Naive thymus-derived CD8-positive, alpha-beta T cell (primary cell): ENCODE data around the gene AGT. TPM values are rescaled to one million over a fixed set of nuclear protein-coding genes. Genes with fewer than 3 reads are reported as not detected.
"Not testable (repeated sequence)": the region's sequence is repeated elsewhere in the genome, so short reads cannot be mapped to it uniquely, and the experiment has no call there.

Source experiments
- ATAC-seq, 2 donors: fragments of 150-1000 bp; cut with Tn5 transposase in 1 of 2; sonication (Bioruptor Pico), chemical (Tn5 transposase) in 1 of 2; 1 replicate in 1 of 2; 2 replicates in 1 of 2; pipeline ENCODE4 v1.10.0; 2021; ENCODE audit warnings: mild to moderate bottlenecking in 2 of 2, moderate library complexity in 2 of 2
- POLR2A ChIA-PET: fragments of 350-600 bp; sonication (Branson Sonifier 250); formaldehyde crosslinking; loops from one replicate; lab custom pipeline; 2021; ENCODE audit warnings: antibody characterized with exemption; lab: Charles Lee
- DNase-seq, 10 donors: peaks; one replicate each; pipeline versions ENCODE4 v3.0.0 to v3.0.0-alpha.2; 2020 to 2022
- H3K27ac Mint-ChIP-seq, 10 donors: one replicate each; pipeline ENCODE4 v1.8.0; 2020 to 2022; ENCODE audit warnings: mild to moderate bottlenecking in 10 of 10, mixed read lengths in 10 of 10, moderate library complexity in 4 of 10, inconsistent platforms in 1 of 10
- H3K27me3 Mint-ChIP-seq, 5 donors: one replicate each; pipeline ENCODE4 v1.8.0; 2021 to 2022; ENCODE audit warnings: mixed read lengths in 5 of 5
- H3K36me3 Mint-ChIP-seq, 3 donors: one replicate each; pipeline ENCODE4 v1.8.0; 2020 to 2022; ENCODE audit warnings: mixed read lengths in 3 of 3, mild to moderate bottlenecking in 2 of 3, inconsistent platforms in 1 of 3
- H3K4me1 Mint-ChIP-seq, 4 donors: one replicate each; pipeline ENCODE4 v1.8.0; 2021 to 2022; ENCODE audit warnings: mixed read lengths in 4 of 4
- H3K4me3 Mint-ChIP-seq, 10 donors: one replicate each; pipeline ENCODE4 v1.8.0; 2020 to 2022; ENCODE audit warnings: mild to moderate bottlenecking in 10 of 10, mixed read lengths in 10 of 10, moderate library complexity in 6 of 10, inconsistent platforms in 1 of 10
- H3K9me3 Mint-ChIP-seq, 9 donors: one replicate each; pipeline ENCODE4 v1.8.0; 2020 to 2022; ENCODE audit warnings: mixed read lengths in 9 of 9, mild to moderate bottlenecking in 3 of 9, inconsistent platforms in 1 of 9, moderate library complexity in 1 of 9
- polyA plus RNA-seq, 3 donors: library from polyadenylated mRNA; unstranded; fragments of 300-500 nt; fragmentation: Illumina TruSeq; gene quantifications; one replicate each; pipeline ENCODE4 v1.2.3, GENCODE V29; 2021
- total RNA-seq, 8 experiments: library from RNA in 2 of 8; stranded (reverse) in 2 of 8; gene quantifications; one replicate each; pipeline ENCODE4 v1.2.3 and lab custom pipeline; 2021 to 2026

The AGT gene
- total and polyA plus RNA-seq, 5 experiments from 2014 or later = not detected

DNA sequence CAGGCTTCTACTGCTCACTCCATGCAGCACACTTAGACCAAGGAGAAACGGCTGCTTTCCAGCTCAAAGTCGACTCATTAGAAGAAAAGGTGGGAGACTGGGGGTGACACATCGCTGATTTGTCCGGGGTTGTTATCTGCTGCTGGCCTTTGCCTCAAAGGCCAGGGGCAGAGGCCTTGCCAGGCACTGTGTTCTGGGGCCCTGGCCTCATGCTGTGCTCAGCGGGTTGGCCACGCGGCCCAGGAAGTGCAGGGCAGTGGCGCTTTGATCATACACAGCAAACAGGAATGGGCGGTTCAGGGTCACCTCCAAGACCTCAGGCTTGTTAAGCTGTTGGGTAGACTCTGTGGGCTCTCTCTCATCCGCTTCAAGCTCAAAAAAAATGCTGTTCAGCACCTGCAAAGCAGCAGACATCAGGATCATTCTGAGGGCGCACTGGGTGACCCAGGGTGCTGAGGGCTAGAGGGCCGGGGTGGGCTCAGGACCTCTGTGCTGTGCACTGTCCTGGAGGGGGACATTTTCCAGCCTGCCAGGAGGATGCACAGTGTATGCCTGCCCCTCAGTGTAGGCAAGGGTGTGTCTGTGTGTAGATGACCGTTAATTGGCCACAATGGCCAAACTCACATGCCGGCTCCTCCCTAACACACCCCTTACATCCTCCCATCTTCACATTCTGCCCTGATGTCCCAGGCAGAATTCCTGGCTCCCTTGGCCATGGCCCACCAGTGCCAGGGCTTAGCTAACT lies 10.8 kb downstream of the AGT start:
- POLR2A ChIA-PET = no interaction called here
- peaks cover 3 to 34% (median 16%) of the 10 kb centered on the region in 5 donors for H3K27me3 Mint-ChIP-seq
- ATAC-seq = no peak

DNA sequence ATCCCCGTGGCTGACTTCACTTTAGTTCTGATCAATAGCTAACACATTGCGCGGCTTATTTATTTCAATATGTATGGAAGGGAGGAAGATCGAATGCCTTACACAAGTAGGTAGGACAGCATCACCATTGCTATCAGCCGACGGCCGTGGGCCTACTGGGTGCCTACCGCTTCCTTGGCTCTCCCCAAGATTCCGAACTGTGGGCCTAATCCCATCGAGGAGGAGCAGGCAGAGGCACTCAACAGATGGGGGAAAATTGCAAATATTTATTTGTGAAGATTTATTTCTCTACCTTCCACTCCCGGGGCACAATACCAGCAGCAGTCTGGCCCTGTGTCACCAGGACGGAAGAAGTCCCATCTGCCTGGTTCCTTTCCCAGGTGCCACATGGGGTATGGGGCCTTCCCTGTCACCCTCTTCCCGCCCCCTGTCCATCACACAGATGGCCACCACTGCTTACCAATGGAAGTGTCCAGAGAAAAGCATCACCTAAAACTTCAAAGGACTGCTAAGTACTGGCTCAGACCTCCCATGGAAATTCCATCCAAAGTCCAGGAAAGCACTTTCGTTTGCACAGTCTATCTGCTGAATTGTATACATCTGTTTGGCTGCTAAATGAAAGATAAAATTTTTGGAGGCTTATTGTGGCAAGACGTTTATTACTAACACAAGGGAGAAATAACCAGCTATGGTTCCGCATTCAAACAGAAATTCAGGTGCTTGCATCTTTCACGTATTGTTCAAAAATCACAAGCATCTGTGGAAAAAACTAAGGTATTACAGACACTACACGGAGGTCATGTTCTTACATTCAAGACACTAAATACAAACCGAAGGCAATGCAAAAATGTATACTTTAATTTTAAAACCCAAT lies 11.8 kb downstream of the AGT start:
- POLR2A ChIA-PET = no interaction called here
- H3K36me3 Mint-ChIP-seq = no peaks in the 10 kb centered on the region
- ATAC-seq (no peak), DNase-seq (no peak)
- H3K27me3 Mint-ChIP-seq = peaks cover 1 to 24% (median 10%) of the 10 kb centered on the region in 5 donors
- no peak overlapping the region for H3K4me3 Mint-ChIP-seq
- no peaks in the 10 kb centered on the region for H3K4me1 Mint-ChIP-seq
- no peaks in the 10 kb centered on the region for H3K9me3 Mint-ChIP-seq
- no peak overlapping the region for H3K27ac Mint-ChIP-seq

More for the DNA sequence above, 10.8 kb downstream of the AGT start:
- no peak overlapping the region for H3K27ac Mint-ChIP-seq
- H3K4me1 Mint-ChIP-seq = peaks cover 2 to 7% (median 4%) of the 10 kb centered on the region in 4 donors
- no peak overlapping the region for H3K4me3 Mint-ChIP-seq
- DNase-seq = no peak
- H3K36me3 Mint-ChIP-seq = no peaks in the 10 kb centered on the region
- no peaks in the 10 kb centered on the region for H3K9me3 Mint-ChIP-seq

DNA sequence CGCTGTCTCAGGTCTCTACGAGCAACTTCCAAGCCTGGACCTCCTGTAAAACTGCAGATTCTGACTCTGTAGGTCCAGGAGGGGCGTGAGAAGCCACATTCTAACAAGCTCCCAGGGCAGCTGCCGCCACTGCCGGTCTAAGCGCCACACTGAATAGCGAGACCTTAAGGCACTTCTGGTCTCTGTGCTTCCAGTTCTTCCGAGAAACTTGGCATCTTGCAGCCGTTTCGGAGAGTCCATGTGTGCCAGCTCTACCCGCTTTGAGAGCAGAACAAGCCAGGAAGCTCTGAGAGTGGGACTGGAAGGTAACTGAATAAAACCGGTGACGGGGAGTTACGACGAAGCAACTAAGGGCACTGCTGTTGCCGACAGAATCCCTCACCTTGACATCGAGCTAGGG lies 12.5 kb downstream of the AGT start:
- Mint-ChIP-seq H3K9me3 (no peaks in the 10 kb centered on the region), H3K36me3 (no peaks in the 10 kb centered on the region), H3K4me1 (no peaks in the 10 kb centered on the region), H3K4me3 (no peak overlapping the region), H3K27me3 (peaks cover 1 to 20% (median 3%) of the 10 kb centered on the region in 5 donors), H3K27ac (no peak overlapping the region)
- POLR2A ChIA-PET = no interaction called here
- DNase-seq = no peak
- no peak for ATAC-seq

DNA sequence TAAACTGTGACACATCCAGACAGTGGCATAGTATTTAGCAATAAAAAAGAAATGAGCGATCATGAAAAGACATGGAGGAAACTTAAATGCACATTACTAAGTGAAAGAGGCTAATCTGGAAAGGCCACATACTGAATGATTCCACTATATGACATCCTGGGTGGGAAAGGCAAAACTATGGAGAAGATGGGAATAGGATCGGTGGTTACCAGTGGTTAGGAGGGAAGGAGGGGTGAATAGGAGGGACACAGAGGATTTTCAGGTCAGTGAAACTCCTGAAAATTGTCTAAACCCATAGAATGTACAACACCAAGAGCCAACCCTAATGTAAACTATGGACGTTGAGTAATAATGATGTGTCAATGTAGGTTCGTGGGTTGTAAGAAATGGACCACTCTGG lies 13.8 kb downstream of the AGT start:
- ATAC-seq (no peak), DNase-seq (no peak)
- Mint-ChIP-seq H3K4me1 (peaks cover 0 to 3% (median under 1%) of the 10 kb centered on the region in 4 donors), H3K27me3 (peaks cover 1 to 18% (median 3%) of the 10 kb centered on the region in 5 donors), H3K4me3 (no peak overlapping the region), H3K36me3 (no peaks in the 10 kb centered on the region), H3K9me3 (no peaks in the 10 kb centered on the region), H3K27ac (no peak overlapping the region)
- POLR2A ChIA-PET = no interaction called here

DNA sequence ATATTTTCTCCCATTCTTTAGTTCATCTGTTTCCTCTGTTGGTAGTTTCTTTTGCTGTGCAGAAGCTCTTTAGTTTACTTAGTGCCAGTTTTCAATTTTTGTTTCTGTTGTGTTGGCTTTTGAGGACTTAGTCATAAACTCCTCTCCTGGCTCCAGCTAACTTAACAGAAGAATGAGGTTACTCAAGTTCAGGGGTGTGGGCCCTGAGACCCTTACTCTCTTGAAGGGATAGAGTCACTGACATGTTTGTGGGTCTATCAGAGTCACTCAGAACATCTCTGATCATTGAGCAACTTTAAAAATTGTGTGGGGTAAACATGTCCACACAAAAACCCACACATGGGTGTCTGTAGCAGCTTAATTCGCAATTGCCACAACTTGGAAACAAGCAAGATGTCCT lies 14.2 kb downstream of the AGT start:
- Mint-ChIP-seq H3K9me3 (no peaks in the 10 kb centered on the region), H3K4me1 (peaks cover under 1 to 4% (median 2%) of the 10 kb centered on the region in 4 donors), H3K27me3 (peaks cover 0 to 13% (median 3%) of the 10 kb centered on the region in 5 donors), H3K27ac (no peak overlapping the region), H3K36me3 (no peaks in the 10 kb centered on the region), H3K4me3 (no peak overlapping the region)
- DNase-seq (no peak), ATAC-seq (no peak)
- POLR2A ChIA-PET = no interaction called here

DNA sequence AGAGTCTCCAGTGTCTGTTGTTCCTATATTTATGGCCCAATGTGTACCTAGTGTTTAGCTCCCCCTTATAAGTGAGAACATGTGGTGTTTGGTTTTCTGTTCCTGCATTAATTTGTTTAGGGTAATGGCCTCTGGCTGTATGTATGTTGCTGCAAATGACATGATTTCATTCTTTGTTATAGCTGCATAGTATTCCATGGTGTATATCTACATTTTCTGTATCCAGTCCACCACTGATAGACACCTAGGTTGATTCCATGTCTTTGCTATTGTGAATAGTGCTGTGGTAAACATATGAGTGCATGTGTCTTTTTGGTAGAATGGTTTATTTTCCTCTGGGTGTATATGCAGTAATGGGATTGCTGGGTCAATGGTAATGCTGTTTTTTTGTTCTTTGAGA lies 15.0 kb downstream of the AGT start:
- ATAC-seq, H3K27me3 Mint-ChIP-seq, DNase-seq, H3K9me3 Mint-ChIP-seq, H3K4me3 Mint-ChIP-seq, H3K4me1 Mint-ChIP-seq, H3K36me3 Mint-ChIP-seq, H3K27ac Mint-ChIP-seq, POLR2A ChIA-PET: not testable (repeated sequence)

DNA sequence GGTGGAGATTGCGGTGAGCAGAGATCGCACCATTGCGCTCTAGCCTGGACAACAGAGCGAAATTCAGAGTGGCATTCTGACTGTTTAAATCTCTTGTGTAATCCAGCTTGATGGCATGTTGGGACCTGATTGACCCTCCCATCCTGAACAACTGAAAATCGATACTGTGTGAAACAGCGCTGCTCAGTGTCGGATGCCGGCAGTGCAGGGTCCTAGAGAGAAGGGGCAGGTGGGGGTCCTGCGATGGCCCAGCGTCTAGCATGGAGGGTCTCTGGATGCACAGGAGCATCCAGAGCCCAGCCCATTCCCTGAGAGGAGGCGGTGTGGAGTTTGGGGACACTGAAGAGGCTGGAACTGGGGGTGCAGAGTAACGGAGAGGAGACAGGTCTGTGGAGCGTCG lies 15.8 kb downstream of the AGT start:
- POLR2A ChIA-PET = no interaction called here
- Mint-ChIP-seq H3K27ac (peak overlapping the region in 1 of 10 donors; percentile 56), H3K9me3 (no peaks in the 10 kb centered on the region), H3K27me3 (peaks cover 0 to 10% (median 3%) of the 10 kb centered on the region in 5 donors), H3K4me1 (peaks cover 3 to 10% (median 6%) of the 10 kb centered on the region in 4 donors), H3K36me3 (peaks cover 0 to 9% (median 0%) of the 10 kb centered on the region in 3 donors), H3K4me3 (no peak overlapping the region)
- ATAC-seq = no peak
- no peak for DNase-seq

DNA sequence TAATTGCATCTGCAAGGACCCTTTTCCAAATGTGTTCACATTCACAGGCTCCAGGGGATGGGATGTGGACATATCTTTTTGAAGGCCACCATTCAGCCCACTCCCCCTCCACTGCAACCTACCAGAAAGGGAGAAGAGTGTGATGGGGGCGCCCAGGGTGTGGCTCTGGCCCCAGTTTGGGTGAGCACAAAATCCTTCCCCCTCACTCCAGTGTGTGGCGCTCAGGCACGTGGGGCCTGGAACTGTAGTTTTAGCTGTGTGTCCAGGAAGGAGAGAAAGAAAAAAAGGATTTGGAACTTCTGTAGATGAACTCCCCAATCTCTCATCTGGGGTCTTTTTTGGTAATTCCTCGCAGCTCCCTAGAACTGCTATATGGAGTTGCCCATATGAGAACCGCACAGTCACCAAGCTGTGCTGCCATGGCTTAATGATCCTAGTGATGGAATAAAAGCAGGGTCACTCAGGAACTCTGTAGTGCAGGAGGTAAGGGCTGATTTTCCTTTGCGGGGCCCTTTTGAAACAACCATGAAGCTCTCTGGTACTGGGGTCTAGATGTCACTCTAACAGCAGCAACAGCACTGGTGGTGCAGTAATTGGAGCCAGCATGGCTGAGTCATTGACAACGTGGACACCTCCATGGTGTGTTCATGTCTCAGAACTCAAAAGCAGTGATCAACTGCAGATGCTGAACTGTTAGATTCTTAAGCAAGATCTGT lies 17.0 kb downstream of the AGT start:
- H3K27ac Mint-ChIP-seq = peak overlapping the region in 2 of 10 donors; percentile 38 to 55
- no peak for DNase-seq
- ATAC-seq = no peak
- POLR2A ChIA-PET = no interaction called here
- peaks cover 0 to 22% (median 0%) of the 10 kb centered on the region in 3 donors for H3K36me3 Mint-ChIP-seq
- H3K4me3 Mint-ChIP-seq = no peak overlapping the region
- H3K27me3 Mint-ChIP-seq = peaks cover 0 to 10% (median 3%) of the 10 kb centered on the region in 5 donors
- H3K9me3 Mint-ChIP-seq = no peaks in the 10 kb centered on the region
- peaks cover 3 to 10% (median 6%) of the 10 kb centered on the region in 4 donors for H3K4me1 Mint-ChIP-seq

DNA sequence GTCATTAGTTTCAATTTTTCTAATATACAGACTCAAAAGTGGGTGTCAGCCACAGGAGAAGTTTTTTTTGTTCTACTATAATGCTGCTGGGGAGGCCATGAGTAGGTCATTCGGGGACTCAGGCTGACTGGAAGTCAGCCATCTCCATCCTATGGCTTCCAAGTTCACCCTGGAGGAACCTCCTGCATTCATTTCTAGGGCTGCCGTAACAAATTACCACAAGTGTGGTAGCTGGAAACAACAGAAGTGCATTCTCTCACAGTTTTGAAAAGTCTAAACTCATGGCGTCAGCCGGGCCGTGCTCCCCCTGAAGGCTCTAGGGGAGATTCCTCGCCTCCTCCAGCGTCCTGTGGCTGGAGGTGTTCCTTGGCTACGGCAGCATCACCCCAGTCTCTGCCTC lies 17.7 kb downstream of the AGT start:
- H3K4me1 Mint-ChIP-seq = peaks cover 3 to 10% (median 6%) of the 10 kb centered on the region in 4 donors

DNA sequence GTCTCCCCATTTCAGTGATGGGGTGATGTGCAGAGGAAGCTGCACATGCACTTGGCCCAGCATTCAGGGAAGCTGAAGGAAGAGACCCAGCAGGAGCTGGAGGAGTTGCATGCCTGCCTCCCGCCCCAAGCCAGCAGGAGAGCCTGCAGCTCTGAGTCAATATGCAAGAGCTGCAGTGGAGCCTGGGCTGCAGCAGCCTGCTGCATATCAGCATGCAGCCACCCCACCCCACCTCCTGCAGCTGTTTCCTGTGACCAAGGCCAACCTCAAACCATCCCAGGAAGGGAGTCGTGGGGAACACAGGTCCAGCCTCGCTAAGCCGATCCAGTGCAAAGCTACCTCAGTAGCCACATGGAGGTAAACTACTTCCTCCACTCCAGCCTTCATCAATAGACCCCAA lies 18.9 kb downstream of the AGT start:
- peak overlapping the region in 4 of 10 donors; percentile 13 to 85 (median 16) for H3K27ac Mint-ChIP-seq
- no peak for ATAC-seq

More for the DNA sequence above, 17.7 kb downstream of the AGT start:
- Mint-ChIP-seq H3K36me3 (peaks cover 0 to 28% (median 4%) of the 10 kb centered on the region in 3 donors), H3K27ac (peak overlapping the region in 1 of 10 donors; percentile 55), H3K4me3 (no peak overlapping the region), H3K27me3 (peaks cover 0 to 10% (median 3%) of the 10 kb centered on the region in 5 donors), H3K9me3 (no peaks in the 10 kb centered on the region)
- ATAC-seq = no peak
- no peak for DNase-seq
- POLR2A ChIA-PET = no interaction called here

DNA sequence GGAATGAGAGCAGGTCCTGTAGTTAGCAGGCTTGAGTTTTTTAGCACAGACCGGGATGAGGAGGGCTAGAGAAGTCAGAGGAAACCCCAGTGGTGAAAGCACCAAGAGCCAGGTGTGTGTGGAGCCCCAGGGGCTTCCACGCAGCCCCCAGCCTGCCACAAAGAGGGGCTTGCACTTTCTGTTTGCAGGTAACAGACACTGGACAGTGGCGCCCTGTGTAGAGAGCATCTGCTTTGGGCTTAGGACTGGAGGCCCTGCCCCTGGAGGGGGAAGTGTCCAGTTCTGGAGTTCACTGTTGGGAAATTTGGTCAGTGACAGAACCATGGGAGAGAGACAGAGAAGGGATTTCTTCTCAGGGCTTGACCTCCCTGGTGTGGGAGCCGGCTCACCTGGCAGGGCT lies 19.5 kb downstream of the AGT start:
- Mint-ChIP-seq H3K27me3 (peaks cover 0 to 7% (median 3%) of the 10 kb centered on the region in 5 donors), H3K9me3 (no peaks in the 10 kb centered on the region), H3K27ac (peak overlapping the region in 4 of 10 donors; percentile 13 to 85 (median 39)), H3K4me3 (peak overlapping the region in 1 of 10 donors; percentile 4), H3K36me3 (peaks cover 0 to 43% (median 7%) of the 10 kb centered on the region in 3 donors), H3K4me1 (peaks cover 3 to 10% (median 6%) of the 10 kb centered on the region in 4 donors)
- DNase-seq (no peak), ATAC-seq (no peak)
- POLR2A ChIA-PET = no interaction called here

More for the DNA sequence above, 18.9 kb downstream of the AGT start:
- peaks cover 0 to 10% (median 3%) of the 10 kb centered on the region in 5 donors for H3K27me3 Mint-ChIP-seq
- POLR2A ChIA-PET = no interaction called here
- peaks cover 3 to 10% (median 6%) of the 10 kb centered on the region in 4 donors for H3K4me1 Mint-ChIP-seq
- no peak overlapping the region for H3K4me3 Mint-ChIP-seq
- H3K36me3 Mint-ChIP-seq = peaks cover 0 to 37% (median 7%) of the 10 kb centered on the region in 3 donors
- no peak for DNase-seq
- H3K9me3 Mint-ChIP-seq = no peaks in the 10 kb centered on the region

DNA sequence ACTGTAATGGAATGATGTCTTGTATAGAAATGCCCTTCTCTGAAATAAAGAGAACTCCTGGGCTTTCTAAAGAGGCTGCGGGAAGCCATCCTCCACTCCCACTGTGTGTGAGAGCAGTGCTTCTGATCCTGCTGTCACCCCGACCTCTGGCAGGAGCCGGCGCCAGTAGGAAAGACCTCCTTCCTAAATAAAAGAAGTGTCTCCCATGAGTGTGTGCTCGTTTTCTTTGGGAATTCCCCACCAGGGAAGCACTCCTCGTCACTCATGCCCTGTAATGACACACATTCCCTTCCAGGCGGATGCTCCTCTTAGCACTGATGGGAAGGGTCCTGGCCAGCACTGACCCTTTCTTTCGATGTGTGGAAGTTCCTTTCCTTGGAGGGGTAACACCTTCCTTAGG lies 20.1 kb downstream of the AGT start:
- Mint-ChIP-seq H3K4me1 (peaks cover 3 to 10% (median 6%) of the 10 kb centered on the region in 4 donors), H3K27me3 (peaks cover 0 to 3% (median under 1%) of the 10 kb centered on the region in 5 donors), H3K9me3 (no peaks in the 10 kb centered on the region), H3K36me3 (peaks cover 0 to 48% (median 7%) of the 10 kb centered on the region in 3 donors), H3K4me3 (no peak overlapping the region), H3K27ac (peak overlapping the region in 4 of 10 donors; percentile 12 to 85 (median 68))
- no peak for ATAC-seq
- POLR2A ChIA-PET = no interaction called here
- no peak for DNase-seq
